ENCODE results near the gene IZUMO4.

DNA sequence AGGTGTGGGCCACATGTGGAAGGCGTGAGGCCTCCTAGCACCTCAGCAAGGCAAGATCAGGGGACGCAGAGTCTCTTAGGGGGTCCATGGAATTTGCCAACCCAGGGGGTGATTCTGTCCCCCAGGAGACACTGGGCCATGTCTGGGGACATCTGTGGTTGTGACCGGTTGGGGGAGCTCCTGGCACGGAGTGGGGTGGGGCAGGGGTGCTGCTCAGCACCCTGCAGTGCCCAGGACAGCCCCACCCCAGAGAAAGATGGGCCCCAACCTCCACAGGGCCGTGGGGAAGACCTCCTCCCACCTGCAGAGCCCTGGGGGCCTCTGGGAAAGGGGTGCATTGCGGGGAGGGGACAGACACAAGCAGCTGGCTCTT, 49.7 kb upstream of the IZUMO4 start:
- TF ChIP-seq, protein P1, sequence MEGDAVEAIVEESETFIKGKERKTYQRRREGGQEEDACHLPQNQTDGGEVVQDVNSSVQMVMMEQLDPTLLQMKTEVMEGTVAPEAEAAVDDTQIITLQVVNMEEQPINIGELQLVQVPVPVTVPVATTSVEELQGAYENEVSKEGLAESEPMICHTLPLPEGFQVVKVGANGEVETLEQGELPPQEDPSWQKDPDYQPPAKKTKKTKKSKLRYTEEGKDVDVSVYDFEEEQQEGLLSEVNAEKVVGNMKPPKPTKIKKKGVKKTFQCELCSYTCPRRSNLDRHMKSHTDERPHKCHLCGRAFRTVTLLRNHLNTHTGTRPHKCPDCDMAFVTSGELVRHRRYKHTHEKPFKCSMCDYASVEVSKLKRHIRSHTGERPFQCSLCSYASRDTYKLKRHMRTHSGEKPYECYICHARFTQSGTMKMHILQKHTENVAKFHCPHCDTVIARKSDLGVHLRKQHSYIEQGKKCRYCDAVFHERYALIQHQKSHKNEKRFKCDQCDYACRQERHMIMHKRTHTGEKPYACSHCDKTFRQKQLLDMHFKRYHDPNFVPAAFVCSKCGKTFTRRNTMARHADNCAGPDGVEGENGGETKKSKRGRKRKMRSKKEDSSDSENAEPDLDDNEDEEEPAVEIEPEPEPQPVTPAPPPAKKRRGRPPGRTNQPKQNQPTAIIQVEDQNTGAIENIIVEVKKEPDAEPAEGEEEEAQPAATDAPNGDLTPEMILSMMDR (IDR thresholded peaks at IDR 0.05), result no peak
- TF ChIP-seq POLR2AphosphoS5 (IDR thresholded peaks at IDR 0.05), result no peak
- TF ChIP-seq POLR2A (IDR thresholded peaks at IDR 0.05), result no peak
- no peak for TF ChIP-seq EP300 (IDR thresholded peaks at IDR 0.05)
